ENCODE measurements around the gene LRRC63. TPM values are rescaled to one million over a fixed set of nuclear protein-coding genes. Genes with fewer than 3 reads are reported as not detected.

The LRRC63 gene
- total RNA-seq, 1 experiment from 2014 or later = not detected

DNA sequence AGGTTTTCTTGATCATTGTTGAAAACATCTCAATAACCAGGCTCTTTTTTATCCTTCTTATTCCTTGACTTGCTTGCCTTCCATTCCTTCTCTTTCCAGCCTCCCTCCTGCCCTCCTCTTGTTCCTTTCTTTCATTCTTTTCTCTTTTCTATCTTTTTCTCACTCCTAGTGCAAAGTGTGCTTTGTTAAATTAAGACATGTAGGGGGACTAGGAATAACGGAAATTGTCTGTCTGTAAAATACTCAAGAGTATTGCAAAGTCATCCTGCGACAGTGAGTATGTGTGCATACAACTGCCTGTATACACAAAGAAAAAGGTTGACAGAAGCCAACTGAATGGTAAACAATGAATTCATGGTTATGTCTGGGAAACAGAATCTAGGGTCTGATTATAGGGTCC lies 70.1 kb downstream of the LRRC63 start:
- POLR2A ChIA-PET = no interaction called here
- TF ChIP-seq, protein P1, sequence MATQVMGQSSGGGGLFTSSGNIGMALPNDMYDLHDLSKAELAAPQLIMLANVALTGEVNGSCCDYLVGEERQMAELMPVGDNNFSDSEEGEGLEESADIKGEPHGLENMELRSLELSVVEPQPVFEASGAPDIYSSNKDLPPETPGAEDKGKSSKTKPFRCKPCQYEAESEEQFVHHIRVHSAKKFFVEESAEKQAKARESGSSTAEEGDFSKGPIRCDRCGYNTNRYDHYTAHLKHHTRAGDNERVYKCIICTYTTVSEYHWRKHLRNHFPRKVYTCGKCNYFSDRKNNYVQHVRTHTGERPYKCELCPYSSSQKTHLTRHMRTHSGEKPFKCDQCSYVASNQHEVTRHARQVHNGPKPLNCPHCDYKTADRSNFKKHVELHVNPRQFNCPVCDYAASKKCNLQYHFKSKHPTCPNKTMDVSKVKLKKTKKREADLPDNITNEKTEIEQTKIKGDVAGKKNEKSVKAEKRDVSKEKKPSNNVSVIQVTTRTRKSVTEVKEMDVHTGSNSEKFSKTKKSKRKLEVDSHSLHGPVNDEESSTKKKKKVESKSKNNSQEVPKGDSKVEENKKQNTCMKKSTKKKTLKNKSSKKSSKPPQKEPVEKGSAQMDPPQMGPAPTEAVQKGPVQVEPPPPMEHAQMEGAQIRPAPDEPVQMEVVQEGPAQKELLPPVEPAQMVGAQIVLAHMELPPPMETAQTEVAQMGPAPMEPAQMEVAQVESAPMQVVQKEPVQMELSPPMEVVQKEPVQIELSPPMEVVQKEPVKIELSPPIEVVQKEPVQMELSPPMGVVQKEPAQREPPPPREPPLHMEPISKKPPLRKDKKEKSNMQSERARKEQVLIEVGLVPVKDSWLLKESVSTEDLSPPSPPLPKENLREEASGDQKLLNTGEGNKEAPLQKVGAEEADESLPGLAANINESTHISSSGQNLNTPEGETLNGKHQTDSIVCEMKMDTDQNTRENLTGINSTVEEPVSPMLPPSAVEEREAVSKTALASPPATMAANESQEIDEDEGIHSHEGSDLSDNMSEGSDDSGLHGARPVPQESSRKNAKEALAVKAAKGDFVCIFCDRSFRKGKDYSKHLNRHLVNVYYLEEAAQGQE (IDR thresholded peaks at IDR 0.05; ENCODE audit: low read depth) = no peak
- no peak for TF ChIP-seq ELF1 (IDR thresholded peaks at IDR 0.05; ENCODE audit: borderline replicate concordance, low read depth)
- no peak for TF ChIP-seq POLR2A (IDR thresholded peaks at IDR 0.05; ENCODE audit: borderline replicate concordance, extremely low read depth, insufficient read depth, insufficient read length)
- TF ChIP-seq EZH2 (IDR thresholded peaks at IDR 0.05) = no peak
- TF ChIP-seq, protein P2, sequence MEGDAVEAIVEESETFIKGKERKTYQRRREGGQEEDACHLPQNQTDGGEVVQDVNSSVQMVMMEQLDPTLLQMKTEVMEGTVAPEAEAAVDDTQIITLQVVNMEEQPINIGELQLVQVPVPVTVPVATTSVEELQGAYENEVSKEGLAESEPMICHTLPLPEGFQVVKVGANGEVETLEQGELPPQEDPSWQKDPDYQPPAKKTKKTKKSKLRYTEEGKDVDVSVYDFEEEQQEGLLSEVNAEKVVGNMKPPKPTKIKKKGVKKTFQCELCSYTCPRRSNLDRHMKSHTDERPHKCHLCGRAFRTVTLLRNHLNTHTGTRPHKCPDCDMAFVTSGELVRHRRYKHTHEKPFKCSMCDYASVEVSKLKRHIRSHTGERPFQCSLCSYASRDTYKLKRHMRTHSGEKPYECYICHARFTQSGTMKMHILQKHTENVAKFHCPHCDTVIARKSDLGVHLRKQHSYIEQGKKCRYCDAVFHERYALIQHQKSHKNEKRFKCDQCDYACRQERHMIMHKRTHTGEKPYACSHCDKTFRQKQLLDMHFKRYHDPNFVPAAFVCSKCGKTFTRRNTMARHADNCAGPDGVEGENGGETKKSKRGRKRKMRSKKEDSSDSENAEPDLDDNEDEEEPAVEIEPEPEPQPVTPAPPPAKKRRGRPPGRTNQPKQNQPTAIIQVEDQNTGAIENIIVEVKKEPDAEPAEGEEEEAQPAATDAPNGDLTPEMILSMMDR (IDR thresholded peaks at IDR 0.05 in 2 of 3, conservative IDR thresholded peaks at IDR 0.05 in 1 of 3; ENCODE audit: borderline replicate concordance in 1 of 3, insufficient read depth in 1 of 3, low read depth in 2 of 3, low read length in 2 of 3) = no peak
- no peak for TF ChIP-seq CBX3 (IDR thresholded peaks at IDR 0.05; ENCODE audit: low read depth)
- TF ChIP-seq JUND (IDR thresholded peaks at IDR 0.05) = no peak
- TF ChIP-seq EGR1 (IDR thresholded peaks at IDR 0.05; ENCODE audit: low read depth) = no peak
- TF ChIP-seq, protein P3, sequence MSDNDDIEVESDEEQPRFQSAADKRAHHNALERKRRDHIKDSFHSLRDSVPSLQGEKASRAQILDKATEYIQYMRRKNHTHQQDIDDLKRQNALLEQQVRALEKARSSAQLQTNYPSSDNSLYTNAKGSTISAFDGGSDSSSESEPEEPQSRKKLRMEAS (IDR thresholded peaks at IDR 0.05) = no peak
- no peak for TF ChIP-seq CEBPB (IDR thresholded peaks at IDR 0.05; ENCODE audit: low read depth)
- TF ChIP-seq, protein P4, sequence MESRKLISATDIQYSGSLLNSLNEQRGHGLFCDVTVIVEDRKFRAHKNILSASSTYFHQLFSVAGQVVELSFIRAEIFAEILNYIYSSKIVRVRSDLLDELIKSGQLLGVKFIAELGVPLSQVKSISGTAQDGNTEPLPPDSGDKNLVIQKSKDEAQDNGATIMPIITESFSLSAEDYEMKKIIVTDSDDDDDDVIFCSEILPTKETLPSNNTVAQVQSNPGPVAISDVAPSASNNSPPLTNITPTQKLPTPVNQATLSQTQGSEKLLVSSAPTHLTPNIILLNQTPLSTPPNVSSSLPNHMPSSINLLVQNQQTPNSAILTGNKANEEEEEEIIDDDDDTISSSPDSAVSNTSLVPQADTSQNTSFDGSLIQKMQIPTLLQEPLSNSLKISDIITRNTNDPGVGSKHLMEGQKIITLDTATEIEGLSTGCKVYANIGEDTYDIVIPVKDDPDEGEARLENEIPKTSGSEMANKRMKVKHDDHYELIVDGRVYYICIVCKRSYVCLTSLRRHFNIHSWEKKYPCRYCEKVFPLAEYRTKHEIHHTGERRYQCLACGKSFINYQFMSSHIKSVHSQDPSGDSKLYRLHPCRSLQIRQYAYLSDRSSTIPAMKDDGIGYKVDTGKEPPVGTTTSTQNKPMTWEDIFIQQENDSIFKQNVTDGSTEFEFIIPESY (IDR thresholded peaks at IDR 0.05; ENCODE audit: extremely low read depth, insufficient replicate concordance, low read length) = no peak
- no peak for TF ChIP-seq ZNF274 (IDR thresholded peaks at IDR 0.05; ENCODE audit: low read depth, low read length)
- DNase-seq (ENCODE audit: low read depth, low spot score) = no peak

More for the DNA sequence above, 70.1 kb downstream of the LRRC63 start:
- ATAC-seq = no peak
- no peak overlapping the region for H2AFZ ChIP-seq (ENCODE audit: low read depth, low read length, poor library complexity, severe bottlenecking)
- H3K9me3 ChIP-seq (ENCODE audit: control insufficient read depth in 1 of 2, insufficient read depth in 1 of 2, low read depth in 1 of 2, low read length in 2 of 2) = no peaks in the 10 kb centered on the region
- intact Hi-C loops (cut with micrococcal nuclease) = loop anchor here (10.0 kb wide), 1 partner anchor 117 kb away; no protein-coding TSS in a partner anchor
- RAD21 ChIA-PET (ENCODE audit: low non-redundant PET in 1 of 2, low total read pairs in 2 of 2, uncharacterized antibody in 2 of 2, unreplicated experiment in 2 of 2) = no interaction called here
- no peaks in the 10 kb centered on the region for H4K20me1 ChIP-seq (ENCODE audit: insufficient read depth)
- no peak overlapping the region for H3K9ac ChIP-seq (ENCODE audit: low read length)
- BruUV-seq (replicated peaks) = no TSS peak
- H3K4me3 ChIP-seq (replicated peaks in 1 of 2; ENCODE audit: low read depth in 1 of 2, low read length in 2 of 2) = no peak overlapping the region
- no peaks in the 10 kb centered on the region for H3K36me3 ChIP-seq (ENCODE audit: control insufficient read depth in 1 of 2, insufficient read depth in 2 of 2, low read length in 2 of 2)
- no peaks in the 10 kb centered on the region for H3K4me1 ChIP-seq (ENCODE audit: control insufficient read depth in 1 of 2, insufficient read depth in 2 of 2, low read length in 2 of 2)
- no peaks in the 10 kb centered on the region for H3K27me3 ChIP-seq (ENCODE audit: insufficient read depth, low read length)
- no peak overlapping the region for H3K4me2 ChIP-seq (ENCODE audit: low read length)
- no peak overlapping the region for H3K27ac ChIP-seq (ENCODE audit: low read depth, low read length)
- no peaks in the 10 kb centered on the region for H3K9me2 ChIP-seq (ENCODE audit: insufficient read depth)
- no peaks in the 10 kb centered on the region for H3K79me2 ChIP-seq (ENCODE audit: insufficient read depth, low read length)
- CTCF ChIA-PET = no interaction called here

Measured in HCT116 (cell line).